PC-9 (cell line): Measurements from ENCODE around the gene TAF4. TPM values are rescaled to one million over a fixed set of nuclear protein-coding genes. Genes with fewer than 3 reads are reported as not detected.

Experiments
- BruUV-seq: library from RNA; stranded (reverse); fragments of 400-500 nt; replicated peaks from 2 replicates; lab custom pipeline; 2021; lab: Mats Ljungman, UMichigan
- CTCF ChIA-PET: fragments of 300-600 bp; sonication (Branson Sonifier 250); formaldehyde crosslinking; loops from one replicate; lab custom pipeline; 2022; ENCODE audit warnings: antibody characterized with exemption; lab: Charles Lee
- POLR2A ChIA-PET: fragments of 300-600 bp; sonication (Branson Sonifier 250); formaldehyde crosslinking; loops from one replicate; lab custom pipeline; 2022; ENCODE audit warnings: antibody characterized with exemption; ENCODE audit not compliant: unreplicated experiment; lab: Charles Lee
- DNase-seq, 2 experiments: peaks; one replicate each; pipeline versions ENCODE4 v3.0.0 to v3.0.0-alpha.2; 2015 to 2022; ENCODE audit warnings: mixed read lengths in 1 of 2
- H2AFZ ChIP-seq: fragments of 200-600 bp; sonication (generic); 2 replicates; pipeline ENCODE4 v1.8.1; 2017; ENCODE audit warnings: antibody characterized with exemption
- H3F3A ChIP-seq: fragments of 200-600 bp; sonication (generic); 2 replicates; pipeline ENCODE4 v1.8.1; 2017; ENCODE audit warnings: antibody characterized with exemption, mild to moderate bottlenecking, low read depth; ENCODE audit not compliant: insufficient read depth
- H3K27ac ChIP-seq: fragments of 200-600 bp; sonication (generic); 2 replicates; pipeline ENCODE4 v1.6.1; 2016; ENCODE audit warnings: mixed run types
- H3K27me3 ChIP-seq: fragments of 200-600 bp; sonication (generic); 2 replicates; pipeline ENCODE4 v1.6.1; 2016; ENCODE audit warnings: low read depth, mixed run types; ENCODE audit not compliant: insufficient read depth
- H3K36me3 ChIP-seq: fragments of 200-600 bp; sonication (generic); 2 replicates; pipeline ENCODE4 v1.6.1; 2016; ENCODE audit warnings: low read depth, mixed run types
- H3K4me1 ChIP-seq: fragments of 200-600 bp; sonication (generic); replicated peaks from 2 replicates; pipeline ENCODE4 v1.6.1; 2016; ENCODE audit warnings: mixed run types; ENCODE audit not compliant: insufficient read depth
- H3K4me2 ChIP-seq: fragments of 200-600 bp; sonication (generic); 2 replicates; pipeline ENCODE4 v1.6.1; 2017; ENCODE audit warnings: mixed run types
- H3K4me3 ChIP-seq: fragments of 200-600 bp; sonication (generic); 2 replicates; pipeline ENCODE4 v1.6.1; 2016; ENCODE audit warnings: mixed run types
- H3K79me2 ChIP-seq: fragments of 200-600 bp; sonication (generic); 2 replicates; pipeline ENCODE4 v1.6.1; 2017; ENCODE audit warnings: low read depth, mixed run types
- H3K9me2 ChIP-seq: fragments of 200-600 bp; sonication (generic); 2 replicates; pipeline ENCODE4 v1.8.1; 2017; ENCODE audit warnings: mild to moderate bottlenecking; ENCODE audit not compliant: insufficient read depth
- H3K9me3 ChIP-seq: fragments of 200-600 bp; sonication (generic); 2 replicates; pipeline ENCODE4 v1.8.1; 2016; ENCODE audit warnings: low read depth; ENCODE audit not compliant: insufficient read depth
- H4K20me1 ChIP-seq: fragments of 200-600 bp; sonication (generic); 2 replicates; pipeline ENCODE4 v1.8.1; 2017; ENCODE audit not compliant: insufficient read depth
- CTCF ChIP-seq: fragments of 200-600 bp; sonication (generic); conservative IDR thresholded peaks from 2 replicates; pipeline ENCODE4 v1.6.1; 2017; ENCODE audit warnings: mixed run types, antibody characterized with exemption, mild to moderate bottlenecking, moderate library complexity
- EZH2 ChIP-seq: fragments of 200-600 bp; sonication (generic); IDR thresholded peaks from 2 replicates; pipeline ENCODE4 v1.8.0; 2017; ENCODE audit warnings: antibody characterized with exemption, low read depth
- intact Hi-C: fragments of 100-400 bp; cut with micrococcal nuclease; formaldehyde crosslinking; loops from one replicate; pipeline ENCODE4 v1.10.0; 2022; ENCODE audit not compliant: unreplicated experiment
- total RNA-seq: library from RNA; stranded (reverse); gene quantifications from 2 replicates; pipeline ENCODE4 v1.2.3, GENCODE V29; 2021

The TAF4 gene
- total RNA-seq, 1 experiment from 2014 or later, result 32.5 TPM

GRCh38 chr20:62043131-62043914 lies 22.4 kb downstream of the TAF4 start:
- BruUV-seq, result no TSS peak
- CTCF ChIA-PET, result no interaction called here
- no peak overlapping the region for H3K27ac ChIP-seq
- H3K27me3 ChIP-seq, result no peaks in the 10 kb centered on the region
- H3K9me2 ChIP-seq, result no peaks in the 10 kb centered on the region
- peaks cover 44% of the 10 kb centered on the region for H4K20me1 ChIP-seq
- peaks cover 7% of the 10 kb centered on the region for H3K4me1 ChIP-seq
- no peak overlapping the region for H3K4me3 ChIP-seq
- H2AFZ ChIP-seq, result no peak overlapping the region
- no peaks in the 10 kb centered on the region for H3F3A ChIP-seq
- peaks cover 98% of the 10 kb centered on the region for H3K79me2 ChIP-seq
- intact Hi-C loops, result no loop called here
- POLR2A ChIA-PET, result no interaction called here
- H3K4me2 ChIP-seq, result no peak overlapping the region
- DNase-seq, result peak in 1 of 2 experiments; percentile 47
- TF ChIP-seq CTCF, result no peak
- no peak for TF ChIP-seq EZH2
- peaks cover 4% of the 10 kb centered on the region; the same call in 1 of the 2 replicates for H3K9me3 ChIP-seq
- no peaks in the 10 kb centered on the region for H3K36me3 ChIP-seq

- intact Hi-C loops, result no loop called here
- Histone ChIP-seq H3K27ac (no peak overlapping the region), H3F3A (no peaks in the 10 kb centered on the region), H4K20me1 (peaks cover 46% of the 10 kb centered on the region), H3K79me2 (peaks cover 98% of the 10 kb centered on the region), H3K36me3 (no peaks in the 10 kb centered on the region), H2AFZ (no peak overlapping the region), H3K9me2 (no peaks in the 10 kb centered on the region), H3K9me3 (peaks cover 4% of the 10 kb centered on the region; the same call in 1 of the 2 replicates), H3K4me3 (no peak overlapping the region), H3K27me3 (no peaks in the 10 kb centered on the region), H3K4me1 (peaks cover 7% of the 10 kb centered on the region), H3K4me2 (no peak overlapping the region)
- ChIA-PET CTCF (no interaction called here), POLR2A (no interaction called here)
- TF ChIP-seq EZH2 (no peak), CTCF (no peak)
- no TSS peak for BruUV-seq
- no peak for DNase-seq
Observed at GRCh38 chr20:62042025-62042820, 23.5 kb downstream of the TAF4 start.

- H3K27me3 ChIP-seq, result no peaks in the 10 kb centered on the region
- intact Hi-C loops, result no loop called here
- H3K4me2 ChIP-seq, result no peak overlapping the region
- H3K27ac ChIP-seq, result no peak overlapping the region
- no peaks in the 10 kb centered on the region for H3K9me2 ChIP-seq
- H3K36me3 ChIP-seq, result no peaks in the 10 kb centered on the region
- no peak for DNase-seq
- peaks cover 98% of the 10 kb centered on the region for H3K79me2 ChIP-seq
- peaks cover 39% of the 10 kb centered on the region for H4K20me1 ChIP-seq
- ChIA-PET POLR2A (no interaction called here), CTCF (interaction anchor here (0.7 kb wide), 1 partner anchor 280 kb away, joined by 3 read pairs; no protein-coding TSS in a partner anchor)
- peaks cover 7% of the 10 kb centered on the region for H3K4me1 ChIP-seq
- H3K9me3 ChIP-seq, result peaks cover 4% of the 10 kb centered on the region; the same call in 1 of the 2 replicates
- no TSS peak for BruUV-seq
- H3F3A ChIP-seq, result 0 out of 2 replicates have a peak, but pooled peaks cover 5% of the 10 kb centered on the region
- TF ChIP-seq EZH2 (no peak), CTCF (no peak)
- no peak overlapping the region for H2AFZ ChIP-seq
- no peak overlapping the region for H3K4me3 ChIP-seq
Observed at GRCh38 chr20:62040933-62041332, 24.7 kb downstream of the TAF4 start.
